Panc1 (cell line): ENCODE data around the gene UQCC3. TPM values are rescaled to one million over a fixed set of nuclear protein-coding genes. Genes with fewer than 3 reads are reported as not detected.
"Not testable (repeated sequence)": the region's sequence is repeated elsewhere in the genome, so short reads cannot be mapped to it uniquely, and the experiment has no call there.

Experiments
- ATAC-seq: fragments of 200-7000 bp; cut with Tn5 transposase; 2 replicates; pipeline ENCODE4 v1.9.1; 2020; ENCODE audit warnings: mild to moderate bottlenecking, moderate library complexity
- BruUV-seq: library from RNA; stranded (reverse); fragments of 400-500 nt; replicated peaks from 2 replicates; lab custom pipeline; 2021; lab: Mats Ljungman, UMichigan
- CTCF ChIA-PET: fragments of 300-600 bp; sonication (Branson Sonifier 250); formaldehyde crosslinking; loops from one replicate; lab custom pipeline; 2022; ENCODE audit warnings: antibody characterized with exemption; lab: Charles Lee
- POLR2A ChIA-PET: fragments of 300-600 bp; sonication (Branson Sonifier 250); formaldehyde crosslinking; loops from one replicate; lab custom pipeline; 2022; ENCODE audit warnings: antibody characterized with exemption; lab: Charles Lee
- DNase-seq: peaks from one replicate; pipeline ENCODE4 v3.0.0-alpha.2; 2010; ENCODE audit warnings: low read depth, low spot score
- H3K27ac ChIP-seq: 2 replicates; pipeline ENCODE4 v1.5.1; 2011; ENCODE audit warnings: mild to moderate bottlenecking, low read length, inconsistent platforms
- H3K27me3 ChIP-seq: fragments of 200-500 bp; sonication (Bioruptor generic); 2 replicates; pipeline ENCODE4 v1.6.0; 2014; ENCODE audit warnings: low read length, inconsistent platforms; ENCODE audit not compliant: control insufficient read depth, insufficient read depth
- H3K36me3 ChIP-seq: fragments of 200-500 bp; sonication (Bioruptor generic); 2 replicates; pipeline ENCODE4 v1.5.1; 2014; ENCODE audit warnings: inconsistent platforms, mild to moderate bottlenecking, low read length, moderate library complexity; ENCODE audit not compliant: control insufficient read depth, insufficient read depth
- H3K4me1 ChIP-seq: 2 replicates; pipeline ENCODE4 v1.5.1; 2011; ENCODE audit warnings: inconsistent platforms, mild to moderate bottlenecking, low read length, moderate library complexity; ENCODE audit not compliant: control insufficient read depth, insufficient read depth
- H3K4me3 ChIP-seq, 2 experiments: 2 replicates each; pipeline ENCODE4 v1.5.1; 2011 to 2012; ENCODE audit warnings: low read depth in 2 of 2, low read length in 2 of 2, mild to moderate bottlenecking in 2 of 2, inconsistent platforms in 1 of 2, moderate library complexity in 1 of 2
- H3K9me3 ChIP-seq: fragments of 200-500 bp; sonication (Bioruptor generic); 2 replicates; pipeline ENCODE4 v1.5.1; 2014; ENCODE audit warnings: low read depth, mild to moderate bottlenecking, inconsistent platforms, low read length, moderate library complexity; ENCODE audit not compliant: control insufficient read depth, insufficient read depth
- POLR2AphosphoS5 ChIP-seq: IDR thresholded peaks from 2 replicates; pipeline ENCODE4 v1.6.1; 2012; ENCODE audit warnings: mild to moderate bottlenecking, low read depth, low read length, moderate library complexity
- SIN3A ChIP-seq: IDR thresholded peaks from 2 replicates; pipeline ENCODE4 v1.6.1; 2012; ENCODE audit warnings: low read depth, mild to moderate bottlenecking, low read length, moderate library complexity, borderline replicate concordance; ENCODE audit not compliant: insufficient read depth
- TCF7L2 ChIP-seq: IDR thresholded peaks from 2 replicates; pipeline ENCODE4 v1.6.1; 2011; ENCODE audit warnings: mild to moderate bottlenecking, low read depth, low read length, inconsistent platforms
- in situ Hi-C: cut with HindIII; loops from 2 replicates; pipeline ENCODE4 v1.10.0; 2016; ENCODE audit warnings: low sequenced_read_pairs, low pct_unique_long_range_greater_than_20kb
- intact Hi-C: fragments of 100-400 bp; cut with micrococcal nuclease; formaldehyde crosslinking; loops from one replicate; pipeline ENCODE4 v1.10.0; 2022; ENCODE audit not compliant: unreplicated experiment
- total RNA-seq: library from RNA; stranded (reverse); gene quantifications from one replicate; pipeline ENCODE4 v1.2.1, GENCODE V29; 2021; ENCODE audit not compliant: unreplicated experiment
- TF ChIP-seq, protein P1 (sequence below): fragments of 450-650 bp; IDR thresholded peaks from 2 replicates; pipeline ENCODE4 v1.5.1; 2017; ENCODE audit warnings: mild to moderate bottlenecking
- TF ChIP-seq, protein P2 (sequence below), 2 experiments: IDR thresholded peaks; 2 replicates each; pipeline ENCODE4 v1.6.1; 2011 to 2012; ENCODE audit warnings: low read depth in 2 of 2, control low read depth in 1 of 2, low read length in 1 of 2, mild to moderate bottlenecking in 1 of 2, moderate library complexity in 1 of 2; ENCODE audit not compliant: insufficient read depth in 1 of 2

The UQCC3 gene
- total RNA-seq, 1 experiment from 2014 or later: 7.4 TPM

DNA sequence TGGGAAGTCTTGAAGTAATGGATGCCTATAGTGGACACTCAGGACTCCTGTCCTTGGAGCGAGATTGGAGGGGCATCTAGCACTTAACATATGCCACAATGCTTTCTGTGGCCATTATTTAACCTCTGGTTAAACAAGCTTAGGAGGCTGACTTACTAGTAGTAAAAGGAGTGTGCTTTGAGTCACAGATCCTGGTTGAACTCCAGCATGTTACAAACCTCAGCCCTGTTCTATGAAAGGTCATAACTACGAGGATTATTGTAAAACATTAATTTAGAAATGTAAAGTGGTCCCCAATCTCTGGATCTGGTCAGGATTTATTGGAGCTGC is 1.7 kb downstream of the UQCC3 start:
- CTCF ChIA-PET: no interaction called here
- H3K36me3 ChIP-seq: no peaks in the 10 kb centered on the region; the same call in 1 of the 2 replicates
- peak overlapping the region; percentile 93 for H3K27ac ChIP-seq
- ATAC-seq (no peak), DNase-seq (no peak)
- TF ChIP-seq POLR2AphosphoS5: no peak
- TF ChIP-seq, protein P1, sequence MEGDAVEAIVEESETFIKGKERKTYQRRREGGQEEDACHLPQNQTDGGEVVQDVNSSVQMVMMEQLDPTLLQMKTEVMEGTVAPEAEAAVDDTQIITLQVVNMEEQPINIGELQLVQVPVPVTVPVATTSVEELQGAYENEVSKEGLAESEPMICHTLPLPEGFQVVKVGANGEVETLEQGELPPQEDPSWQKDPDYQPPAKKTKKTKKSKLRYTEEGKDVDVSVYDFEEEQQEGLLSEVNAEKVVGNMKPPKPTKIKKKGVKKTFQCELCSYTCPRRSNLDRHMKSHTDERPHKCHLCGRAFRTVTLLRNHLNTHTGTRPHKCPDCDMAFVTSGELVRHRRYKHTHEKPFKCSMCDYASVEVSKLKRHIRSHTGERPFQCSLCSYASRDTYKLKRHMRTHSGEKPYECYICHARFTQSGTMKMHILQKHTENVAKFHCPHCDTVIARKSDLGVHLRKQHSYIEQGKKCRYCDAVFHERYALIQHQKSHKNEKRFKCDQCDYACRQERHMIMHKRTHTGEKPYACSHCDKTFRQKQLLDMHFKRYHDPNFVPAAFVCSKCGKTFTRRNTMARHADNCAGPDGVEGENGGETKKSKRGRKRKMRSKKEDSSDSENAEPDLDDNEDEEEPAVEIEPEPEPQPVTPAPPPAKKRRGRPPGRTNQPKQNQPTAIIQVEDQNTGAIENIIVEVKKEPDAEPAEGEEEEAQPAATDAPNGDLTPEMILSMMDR: no peak
- TF ChIP-seq, protein P2, sequence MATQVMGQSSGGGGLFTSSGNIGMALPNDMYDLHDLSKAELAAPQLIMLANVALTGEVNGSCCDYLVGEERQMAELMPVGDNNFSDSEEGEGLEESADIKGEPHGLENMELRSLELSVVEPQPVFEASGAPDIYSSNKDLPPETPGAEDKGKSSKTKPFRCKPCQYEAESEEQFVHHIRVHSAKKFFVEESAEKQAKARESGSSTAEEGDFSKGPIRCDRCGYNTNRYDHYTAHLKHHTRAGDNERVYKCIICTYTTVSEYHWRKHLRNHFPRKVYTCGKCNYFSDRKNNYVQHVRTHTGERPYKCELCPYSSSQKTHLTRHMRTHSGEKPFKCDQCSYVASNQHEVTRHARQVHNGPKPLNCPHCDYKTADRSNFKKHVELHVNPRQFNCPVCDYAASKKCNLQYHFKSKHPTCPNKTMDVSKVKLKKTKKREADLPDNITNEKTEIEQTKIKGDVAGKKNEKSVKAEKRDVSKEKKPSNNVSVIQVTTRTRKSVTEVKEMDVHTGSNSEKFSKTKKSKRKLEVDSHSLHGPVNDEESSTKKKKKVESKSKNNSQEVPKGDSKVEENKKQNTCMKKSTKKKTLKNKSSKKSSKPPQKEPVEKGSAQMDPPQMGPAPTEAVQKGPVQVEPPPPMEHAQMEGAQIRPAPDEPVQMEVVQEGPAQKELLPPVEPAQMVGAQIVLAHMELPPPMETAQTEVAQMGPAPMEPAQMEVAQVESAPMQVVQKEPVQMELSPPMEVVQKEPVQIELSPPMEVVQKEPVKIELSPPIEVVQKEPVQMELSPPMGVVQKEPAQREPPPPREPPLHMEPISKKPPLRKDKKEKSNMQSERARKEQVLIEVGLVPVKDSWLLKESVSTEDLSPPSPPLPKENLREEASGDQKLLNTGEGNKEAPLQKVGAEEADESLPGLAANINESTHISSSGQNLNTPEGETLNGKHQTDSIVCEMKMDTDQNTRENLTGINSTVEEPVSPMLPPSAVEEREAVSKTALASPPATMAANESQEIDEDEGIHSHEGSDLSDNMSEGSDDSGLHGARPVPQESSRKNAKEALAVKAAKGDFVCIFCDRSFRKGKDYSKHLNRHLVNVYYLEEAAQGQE (IDR thresholded peaks at IDR 0.05; ENCODE audit: insufficient read depth in 1 of 2, low read depth in 2 of 2, low read length in 1 of 2): no peak
- no peak for TF ChIP-seq SIN3A
- TF ChIP-seq TCF7L2: no peak
- no peaks in the 10 kb centered on the region for H3K27me3 ChIP-seq
- intact Hi-C loops (no loop called here), in situ Hi-C loops (no loop called here)
- H3K4me3 ChIP-seq: peak overlapping the region; percentile 78 to 89
- H3K4me1 ChIP-seq: peaks cover 31% of the 10 kb centered on the region
- BruUV-seq: no TSS peak
- H3K9me3 ChIP-seq: no peaks in the 10 kb centered on the region
- POLR2A ChIA-PET: interaction anchor here (0.7 to 1.2 kb wide), 2 partner anchors 8 to 53 kb away, joined by 3 to 4 read pairs; partner anchors contain the start of genes C11orf98 and CSKMT

DNA sequence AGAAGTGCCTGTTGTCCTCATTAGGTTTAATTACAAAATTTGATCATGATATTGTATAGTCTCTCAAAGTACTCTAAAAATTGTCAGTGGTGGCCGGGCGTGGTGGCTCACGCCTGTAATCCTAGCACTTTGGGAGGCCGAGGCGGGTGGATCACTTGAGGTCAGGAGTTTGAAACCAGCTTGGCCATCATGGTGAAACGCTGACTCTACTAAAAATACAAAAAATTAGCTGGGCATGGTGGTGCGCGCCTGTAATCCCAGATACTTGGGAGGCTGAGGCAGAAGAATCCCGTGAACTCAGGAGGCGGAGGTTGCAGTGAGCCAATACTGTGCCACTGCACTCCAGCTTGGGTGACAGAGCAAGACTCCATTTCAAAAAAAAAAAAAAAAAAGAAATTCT is 3.9 kb downstream of the UQCC3 start:
- H3K9me3 ChIP-seq, H3K36me3 ChIP-seq, in situ Hi-C loops, intact Hi-C loops, H3K4me3 ChIP-seq, ATAC-seq, DNase-seq, BruUV-seq, H3K27me3 ChIP-seq, H3K27ac ChIP-seq, CTCF ChIA-PET: not testable (repeated sequence)
- peaks cover 19% of the 10 kb centered on the region for H3K4me1 ChIP-seq
- POLR2A ChIA-PET: interaction anchor here (0.6 kb wide), 1 partner anchor 8 kb away, joined by 3 read pairs; no protein-coding TSS in a partner anchor

DNA sequence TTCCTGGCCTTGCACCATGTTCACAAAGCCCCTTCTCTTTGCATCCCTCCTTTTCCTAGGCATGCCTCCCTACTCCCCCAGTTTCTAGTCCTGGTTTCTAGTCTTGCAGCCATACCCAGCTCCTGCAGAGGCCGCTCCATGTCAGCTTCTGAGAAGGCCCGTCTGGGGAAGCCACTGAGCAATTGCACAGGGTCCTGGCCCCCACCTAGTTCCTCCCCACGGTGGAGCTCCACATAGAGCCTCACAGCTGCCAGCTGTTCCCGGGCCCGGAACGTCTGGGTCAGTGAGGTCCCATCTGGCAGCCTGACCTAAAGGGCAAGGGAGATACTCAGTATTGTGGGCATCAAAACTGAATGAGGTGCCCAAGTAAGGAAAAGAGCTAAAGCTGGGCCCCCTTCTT is 5.2 kb downstream of the UQCC3 start:
- TF ChIP-seq TCF7L2 (no peak), POLR2AphosphoS5 (no peak), SIN3A (no peak)
- TF ChIP-seq, protein P1: no peak
- TF ChIP-seq, protein P2 (IDR thresholded peaks at IDR 0.05; ENCODE audit: insufficient read depth in 1 of 2, low read depth in 2 of 2, low read length in 1 of 2): no peak
- H3K9me3 ChIP-seq: no peaks in the 10 kb centered on the region
- H3K27me3 ChIP-seq: no peaks in the 10 kb centered on the region
- no peaks in the 10 kb centered on the region; the same call in 1 of the 2 replicates for H3K36me3 ChIP-seq
- ATAC-seq (no peak), DNase-seq (no peak)
- H3K4me3 ChIP-seq: no peak overlapping the region
- intact Hi-C loops: no loop called here
- H3K4me1 ChIP-seq: peaks cover 19% of the 10 kb centered on the region
- in situ Hi-C loops: no loop called here
- H3K27ac ChIP-seq: no peak overlapping the region
- POLR2A ChIA-PET: interaction anchor here (1.4 kb wide), 1 partner anchor 10 kb away, joined by 4 read pairs; no protein-coding TSS in a partner anchor
- CTCF ChIA-PET: no interaction called here
- no TSS peak for BruUV-seq
